Body of pancreas (tissue), 4 donors: ENCODE data around the gene SCN3B.

Experiments used
- POLR2A ChIP-seq, 3 donors: fragments of 450-650 bp; IDR thresholded peaks; one replicate each; pipeline ENCODE4 v1.6.1; 2016; ENCODE audit warnings: antibody characterized with exemption in 3 of 3, mild to moderate bottlenecking in 2 of 3
- TF ChIP-seq, protein P1 (sequence below), 7 experiments: fragments of 450-650 bp in 4 of 7; fragments of 200-600 bp in 3 of 7; sonication (generic) in 3 of 7; IDR thresholded peaks; one replicate each; pipeline ENCODE4 v1.5.1; 2016 to 2019; ENCODE audit warnings: antibody characterized with exemption in 7 of 7

GRCh38 chr11:123670081-123670480, 15.7 kb upstream of the SCN3B start:
- no peak for TF ChIP-seq POLR2A (IDR thresholded peaks at IDR 0.05)
- TF ChIP-seq, protein P1, sequence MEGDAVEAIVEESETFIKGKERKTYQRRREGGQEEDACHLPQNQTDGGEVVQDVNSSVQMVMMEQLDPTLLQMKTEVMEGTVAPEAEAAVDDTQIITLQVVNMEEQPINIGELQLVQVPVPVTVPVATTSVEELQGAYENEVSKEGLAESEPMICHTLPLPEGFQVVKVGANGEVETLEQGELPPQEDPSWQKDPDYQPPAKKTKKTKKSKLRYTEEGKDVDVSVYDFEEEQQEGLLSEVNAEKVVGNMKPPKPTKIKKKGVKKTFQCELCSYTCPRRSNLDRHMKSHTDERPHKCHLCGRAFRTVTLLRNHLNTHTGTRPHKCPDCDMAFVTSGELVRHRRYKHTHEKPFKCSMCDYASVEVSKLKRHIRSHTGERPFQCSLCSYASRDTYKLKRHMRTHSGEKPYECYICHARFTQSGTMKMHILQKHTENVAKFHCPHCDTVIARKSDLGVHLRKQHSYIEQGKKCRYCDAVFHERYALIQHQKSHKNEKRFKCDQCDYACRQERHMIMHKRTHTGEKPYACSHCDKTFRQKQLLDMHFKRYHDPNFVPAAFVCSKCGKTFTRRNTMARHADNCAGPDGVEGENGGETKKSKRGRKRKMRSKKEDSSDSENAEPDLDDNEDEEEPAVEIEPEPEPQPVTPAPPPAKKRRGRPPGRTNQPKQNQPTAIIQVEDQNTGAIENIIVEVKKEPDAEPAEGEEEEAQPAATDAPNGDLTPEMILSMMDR (IDR thresholded peaks at IDR 0.05): no peak
